Measurements from ENCODE around the gene MXRA8.
A peak's percentile ranks its signal among the peaks of the same experiment; 100 is the strongest.
"Not testable (repeated sequence)": the region's sequence is repeated elsewhere in the genome, so short reads cannot be mapped to it uniquely, and the experiment has no call there.

The MXRA8 gene

GRCh38 chr1:1390675-1391074 is 32.3 kb upstream of the MXRA8 start:
- Histone ChIP-seq H3K36me3 (ENCODE audit: control insufficient read depth, insufficient read depth, low read length) (peaks cover 96% of the 10 kb centered on the region), H3K4me3 (ENCODE audit: low read depth, low read length) (no peak overlapping the region), H3K9me3 (ENCODE audit: control insufficient read depth, insufficient read depth, low read length) (no peaks in the 10 kb centered on the region), H3K27me3 (ENCODE audit: control insufficient read depth, insufficient read depth, low read length) (no peaks in the 10 kb centered on the region), H3K9ac (ENCODE audit: low read depth, low read length) (no peak overlapping the region), H3K4me1 (ENCODE audit: control insufficient read depth, insufficient read depth, low read length) (no peaks in the 10 kb centered on the region), H3K27ac (ENCODE audit: low read depth, low read length) (no peak overlapping the region)

DNA sequence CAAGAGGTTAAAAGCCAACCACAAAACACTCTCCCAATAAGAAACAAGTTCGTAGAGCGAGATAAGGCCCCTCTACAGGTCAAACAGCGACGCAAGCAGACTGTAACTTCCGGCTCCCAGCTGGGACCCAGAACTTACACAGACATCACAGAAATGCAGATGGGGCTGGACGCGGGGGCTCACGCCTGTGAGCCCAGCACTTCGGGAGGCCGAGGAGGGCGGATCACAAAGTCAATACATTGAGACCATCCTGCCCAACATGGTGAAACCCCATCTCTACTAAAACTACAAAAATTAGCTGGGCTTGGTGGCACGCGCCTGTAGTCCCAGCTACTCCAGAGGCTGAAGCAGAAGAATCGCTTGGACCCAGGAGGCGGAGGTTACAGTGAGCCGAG is 29.7 kb upstream of the MXRA8 start:
- Histone ChIP-seq H3K27ac (ENCODE audit: low read depth, low read length) (no peak overlapping the region), H3K4me3 (ENCODE audit: low read depth, low read length) (no peak overlapping the region), H3K4me1 (ENCODE audit: control insufficient read depth, insufficient read depth, low read length) (no peaks in the 10 kb centered on the region), H3K27me3 (ENCODE audit: control insufficient read depth, insufficient read depth, low read length) (no peaks in the 10 kb centered on the region), H3K9ac (ENCODE audit: low read depth, low read length) (no peak overlapping the region), H3K36me3 (ENCODE audit: control insufficient read depth, insufficient read depth, low read length) (peaks cover 77% of the 10 kb centered on the region), H3K9me3 (ENCODE audit: control insufficient read depth, insufficient read depth, low read length) (no peaks in the 10 kb centered on the region)

DNA sequence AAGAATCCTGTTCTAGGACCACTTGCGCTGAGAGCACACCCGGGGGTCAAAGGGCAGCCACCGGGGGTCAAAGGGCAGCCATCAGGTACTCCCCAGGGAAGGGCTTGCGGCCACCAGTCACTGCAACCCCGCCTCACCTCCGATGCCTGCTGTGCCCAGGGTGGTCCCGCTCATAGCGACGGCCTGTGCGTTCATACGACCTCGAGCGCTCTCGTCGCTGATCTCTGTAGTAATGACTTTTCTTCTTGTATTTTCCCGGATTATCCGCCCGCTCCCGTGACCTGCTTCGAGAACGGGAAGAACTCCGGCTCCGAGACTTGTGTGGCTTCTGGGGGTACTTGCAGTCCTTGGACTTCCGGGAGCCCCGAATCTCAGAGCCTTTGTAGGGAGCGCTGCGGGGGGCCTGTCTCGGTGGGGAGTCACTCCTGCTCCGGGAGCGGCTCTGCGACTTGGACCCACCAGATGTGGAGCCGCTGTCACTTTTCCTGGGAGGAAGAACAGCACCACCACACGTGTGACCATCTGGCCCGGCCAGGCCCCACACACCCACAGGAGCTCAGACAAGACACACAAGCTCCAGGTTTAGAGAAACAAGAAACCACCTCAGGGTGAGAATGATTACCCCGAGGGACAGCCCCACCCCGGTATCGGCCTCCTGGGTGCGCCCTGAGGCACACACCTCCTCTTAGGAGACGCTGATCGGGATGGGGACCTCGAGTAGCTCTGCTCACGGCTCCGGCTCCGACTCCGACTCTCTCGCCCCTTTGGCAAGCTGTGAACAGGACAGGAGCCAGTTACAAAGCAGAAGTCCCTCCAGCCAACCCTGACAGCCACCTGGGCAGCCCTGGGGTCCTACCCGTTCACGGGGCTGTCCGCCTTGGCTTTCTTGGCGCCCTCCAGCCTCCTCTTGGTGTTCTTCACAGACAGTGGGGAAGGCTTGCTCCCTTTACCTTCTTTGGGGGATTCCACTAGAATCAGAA is 29.0 kb upstream of the MXRA8 start:
- Histone ChIP-seq H3K27me3 (ENCODE audit: control insufficient read depth, insufficient read depth, low read length) (no peaks in the 10 kb centered on the region), H3K9ac (ENCODE audit: low read depth, low read length) (no peak overlapping the region), H3K27ac (ENCODE audit: low read depth, low read length) (no peak overlapping the region), H3K4me1 (ENCODE audit: control insufficient read depth, insufficient read depth, low read length) (no peaks in the 10 kb centered on the region), H3K4me3 (ENCODE audit: low read depth, low read length) (no peak overlapping the region), H3K9me3 (ENCODE audit: control insufficient read depth, insufficient read depth, low read length) (no peaks in the 10 kb centered on the region), H3K36me3 (ENCODE audit: control insufficient read depth, insufficient read depth, low read length) (peaks cover 71% of the 10 kb centered on the region)

DNA sequence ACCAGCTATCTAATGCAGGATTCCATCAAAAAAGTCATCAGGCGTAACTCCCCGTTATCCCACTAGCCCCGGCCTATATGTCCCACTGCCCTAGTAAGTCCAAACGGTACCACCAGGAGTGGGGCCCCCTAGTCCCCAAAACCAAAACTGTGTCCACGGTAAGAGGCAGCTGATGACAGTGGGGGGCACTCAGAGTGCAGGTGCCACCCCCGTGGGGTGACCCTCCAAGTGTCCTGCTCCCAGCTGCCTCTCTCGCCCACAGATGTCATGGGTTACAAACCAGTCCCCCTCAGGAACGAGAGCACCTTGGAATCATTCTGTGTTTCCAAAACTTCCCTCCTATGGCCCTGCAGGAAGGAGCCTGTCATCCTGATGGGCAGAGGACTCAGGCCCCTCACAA is 27.6 kb upstream of the MXRA8 start:
- no peaks in the 10 kb centered on the region for H3K27me3 ChIP-seq (ENCODE audit: control insufficient read depth, insufficient read depth, low read length)
- no peak overlapping the region for H3K4me3 ChIP-seq (ENCODE audit: low read depth, low read length)
- H3K36me3 ChIP-seq (ENCODE audit: control insufficient read depth, insufficient read depth, low read length), result peaks cover 56% of the 10 kb centered on the region
- H3K27ac ChIP-seq (ENCODE audit: low read depth, low read length), result no peak overlapping the region
- no peaks in the 10 kb centered on the region for H3K9me3 ChIP-seq (ENCODE audit: control insufficient read depth, insufficient read depth, low read length)
- H3K9ac ChIP-seq (ENCODE audit: low read depth, low read length), result no peak overlapping the region
- no peaks in the 10 kb centered on the region for H3K4me1 ChIP-seq (ENCODE audit: control insufficient read depth, insufficient read depth, low read length)

DNA sequence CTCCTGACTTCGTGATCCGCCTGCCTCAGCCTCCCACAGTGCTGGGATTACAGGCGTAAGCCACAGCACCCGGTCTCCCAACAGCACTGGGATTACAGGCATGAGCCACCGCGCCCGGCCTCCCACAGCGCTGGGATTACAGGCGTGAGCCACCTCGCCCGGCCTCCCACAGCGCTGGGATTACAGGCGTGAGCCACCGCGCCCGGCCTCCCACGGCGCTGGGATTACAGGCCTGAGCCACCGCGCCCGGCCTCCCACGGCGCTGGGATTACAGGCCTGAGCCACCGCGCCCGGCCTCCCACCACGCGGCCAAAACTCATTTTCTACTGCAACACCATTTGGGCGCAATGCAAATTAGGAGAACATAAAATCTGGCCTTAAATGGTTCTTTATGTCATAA is 27.0 kb upstream of the MXRA8 start:
- not testable (repeated sequence) for H3K9me3 ChIP-seq (ENCODE audit: control insufficient read depth, insufficient read depth, low read length); H3K27me3 ChIP-seq (ENCODE audit: control insufficient read depth, insufficient read depth, low read length); H3K4me3 ChIP-seq (ENCODE audit: low read depth, low read length); H3K27ac ChIP-seq (ENCODE audit: low read depth, low read length); H3K9ac ChIP-seq (ENCODE audit: low read depth, low read length); H3K4me1 ChIP-seq (ENCODE audit: control insufficient read depth, insufficient read depth, low read length)
- H3K36me3 ChIP-seq (ENCODE audit: control insufficient read depth, insufficient read depth, low read length), result peaks cover 50% of the 10 kb centered on the region

DNA sequence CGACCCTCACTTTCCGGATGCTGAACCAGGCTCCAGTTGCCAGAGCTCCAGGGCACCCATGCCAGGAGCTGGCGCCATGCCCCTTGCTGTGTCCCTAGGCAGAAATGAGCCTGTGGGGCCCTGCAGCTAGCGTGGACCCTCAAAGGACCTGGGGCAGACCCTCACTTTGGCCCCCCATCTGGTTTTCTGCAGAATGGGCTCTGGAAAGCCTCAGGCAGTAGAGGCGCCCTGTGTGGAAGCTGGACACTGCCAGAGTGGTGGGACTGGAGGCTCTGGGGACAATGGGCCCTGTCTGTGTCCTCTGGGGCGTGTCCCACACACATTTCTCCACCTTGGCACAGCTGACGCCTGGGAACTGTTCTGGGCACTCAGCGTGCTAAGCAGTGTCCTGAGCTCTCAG is 22.9 kb upstream of the MXRA8 start:
- Histone ChIP-seq H3K4me1 (ENCODE audit: control insufficient read depth, insufficient read depth, low read length) (no peaks in the 10 kb centered on the region), H3K27ac (ENCODE audit: low read depth, low read length) (no peak overlapping the region), H3K4me3 (ENCODE audit: low read depth, low read length) (no peak overlapping the region), H3K9ac (ENCODE audit: low read depth, low read length) (no peak overlapping the region), H3K9me3 (ENCODE audit: control insufficient read depth, insufficient read depth, low read length) (no peaks in the 10 kb centered on the region), H3K27me3 (ENCODE audit: control insufficient read depth, insufficient read depth, low read length) (no peaks in the 10 kb centered on the region), H3K36me3 (ENCODE audit: control insufficient read depth, insufficient read depth, low read length) (peaks cover 11% of the 10 kb centered on the region)

- no peak overlapping the region for H3K27ac ChIP-seq (ENCODE audit: low read depth, low read length)
- peaks cover 7% of the 10 kb centered on the region for H3K36me3 ChIP-seq (ENCODE audit: control insufficient read depth, insufficient read depth, low read length)
- no peak overlapping the region for H3K9ac ChIP-seq (ENCODE audit: low read depth, low read length)
- no peak overlapping the region for H3K4me3 ChIP-seq (ENCODE audit: low read depth, low read length)
- no peaks in the 10 kb centered on the region for H3K9me3 ChIP-seq (ENCODE audit: control insufficient read depth, insufficient read depth, low read length)
- no peaks in the 10 kb centered on the region for H3K4me1 ChIP-seq (ENCODE audit: control insufficient read depth, insufficient read depth, low read length)
- H3K27me3 ChIP-seq (ENCODE audit: control insufficient read depth, insufficient read depth, low read length), result no peaks in the 10 kb centered on the region
Observed at GRCh38 chr1:1380860-1381259, 22.5 kb upstream of the MXRA8 start.

- Histone ChIP-seq H3K27me3 (ENCODE audit: control insufficient read depth, insufficient read depth, low read length) (no peaks in the 10 kb centered on the region), H3K4me3 (ENCODE audit: low read depth, low read length) (no peak overlapping the region), H3K4me1 (ENCODE audit: control insufficient read depth, insufficient read depth, low read length) (0 out of 2 replicates have a peak, but pooled peaks cover 6% of the 10 kb centered on the region), H3K36me3 (ENCODE audit: control insufficient read depth, insufficient read depth, low read length) (peaks cover 10% of the 10 kb centered on the region), H3K27ac (ENCODE audit: low read depth, low read length) (no peak overlapping the region), H3K9ac (ENCODE audit: low read depth, low read length) (no peak overlapping the region), H3K9me3 (ENCODE audit: control insufficient read depth, insufficient read depth, low read length) (no peaks in the 10 kb centered on the region)
Observed at GRCh38 chr1:1377540-1378205, 19.3 kb upstream of the MXRA8 start.

- Histone ChIP-seq H3K27ac (ENCODE audit: low read depth, low read length) (peak overlapping the region; percentile 85), H3K27me3 (ENCODE audit: control insufficient read depth, insufficient read depth, low read length) (no peaks in the 10 kb centered on the region), H3K4me1 (ENCODE audit: control insufficient read depth, insufficient read depth, low read length) (0 out of 2 replicates have a peak, but pooled peaks cover 6% of the 10 kb centered on the region), H3K36me3 (ENCODE audit: control insufficient read depth, insufficient read depth, low read length) (peaks cover 10% of the 10 kb centered on the region), H3K9ac (ENCODE audit: low read depth, low read length) (no peak overlapping the region), H3K9me3 (ENCODE audit: control insufficient read depth, insufficient read depth, low read length) (no peaks in the 10 kb centered on the region), H3K4me3 (ENCODE audit: low read depth, low read length) (no peak overlapping the region)
Observed at GRCh38 chr1:1376551-1377226, 18.3 kb upstream of the MXRA8 start.

DNA sequence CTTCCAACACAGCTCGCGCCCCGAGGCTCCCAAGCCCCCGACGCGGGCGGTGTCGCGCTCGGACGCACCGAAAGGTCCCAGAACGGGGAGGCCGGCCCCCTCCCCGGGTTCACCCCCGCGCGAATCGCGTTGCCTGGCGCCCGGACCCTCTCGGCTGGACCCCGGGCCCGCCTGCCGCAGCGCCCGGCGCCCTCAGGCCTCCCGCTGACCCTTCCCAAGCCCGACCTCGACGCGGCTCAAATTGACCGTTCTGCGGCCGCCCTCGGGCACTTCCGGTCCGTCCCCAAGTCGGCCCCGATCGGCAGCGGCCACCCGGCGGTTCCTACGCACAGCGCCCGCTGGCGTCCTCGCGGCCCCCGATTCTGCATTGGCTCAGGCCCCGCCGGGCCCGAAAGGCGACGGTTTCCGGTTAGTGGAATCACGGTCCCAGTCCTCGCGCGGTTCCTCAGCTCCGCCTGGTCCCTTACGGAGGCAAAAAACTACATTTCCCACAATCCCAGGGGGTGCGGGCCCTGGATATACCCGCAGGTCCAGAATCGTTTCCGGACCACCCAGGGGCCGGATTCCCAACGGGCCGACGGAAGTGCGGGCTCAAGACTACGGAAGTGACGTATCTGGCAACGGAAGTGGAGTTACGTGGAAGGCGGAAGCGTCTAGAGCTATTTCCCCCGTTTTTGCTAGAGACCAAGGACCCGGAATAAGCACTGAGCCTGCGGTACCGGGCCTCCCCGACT is 16.7 kb upstream of the MXRA8 start, which contains the start of gene AURKAIP1:
AURKAIP1 (minus strand) TSS at position 279 of the 734 bp plus-strand sequence. CDS start 451 bp downstream, outside the sequence.
- no peaks in the 10 kb centered on the region for H3K27me3 ChIP-seq (ENCODE audit: control insufficient read depth, insufficient read depth, low read length)
- H3K4me3 ChIP-seq (ENCODE audit: low read depth, low read length), result peak within 1 kb of the TSS; percentile 84
- H3K9ac ChIP-seq (ENCODE audit: low read depth, low read length), result peak within 1 kb of the TSS; percentile 74
- no peaks in the 10 kb centered on the region for H3K9me3 ChIP-seq (ENCODE audit: control insufficient read depth, insufficient read depth, low read length)
- H3K4me1 ChIP-seq (ENCODE audit: control insufficient read depth, insufficient read depth, low read length), result 0 out of 2 replicates have a peak, but pooled peaks cover 6% of the 10 kb centered on the region
- H3K27ac ChIP-seq (ENCODE audit: low read depth, low read length), result peak within 1 kb of the TSS; percentile 85
- peaks cover 10% of the 10 kb centered on the region for H3K36me3 ChIP-seq (ENCODE audit: control insufficient read depth, insufficient read depth, low read length)
